Suprapubic skin (tissue), 4 donors: ENCODE results near the gene NDUFS2. TPM values are rescaled to one million over a fixed set of nuclear protein-coding genes. Genes with fewer than 3 reads are reported as not detected.

Experiments used
- DNase-seq, 2 donors: peaks; one replicate each; pipeline ENCODE4 v3.0.0-alpha.2; 2019; ENCODE audit warnings: low spot score in 2 of 2
- H3K27ac ChIP-seq: fragments of 200-600 bp; sonication (generic); one replicate; pipeline ENCODE4 v1.5.1; 2019
- H3K27me3 ChIP-seq: fragments of 200-600 bp; sonication (generic); one replicate; pipeline ENCODE4 v1.5.1; 2019
- H3K36me3 ChIP-seq: fragments of 200-600 bp; sonication (generic); one replicate; pipeline ENCODE4 v1.5.1; 2019
- H3K4me1 ChIP-seq: fragments of 200-600 bp; sonication (generic); one replicate; pipeline ENCODE4 v1.5.1; 2019
- H3K4me3 ChIP-seq: fragments of 200-600 bp; sonication (generic); one replicate; pipeline ENCODE4 v1.5.1; 2019; ENCODE audit warnings: mild to moderate bottlenecking
- H3K9me3 ChIP-seq: fragments of 200-600 bp; sonication (generic); one replicate; pipeline ENCODE4 v1.5.1; 2019
- CTCF ChIP-seq, 2 donors: fragments of 200-600 bp in 1 of 2; fragments of 450-650 bp in 1 of 2; sonication (generic) in 1 of 2; IDR thresholded peaks; one replicate each; pipeline ENCODE4 v1.5.1; 2016 to 2019; ENCODE audit warnings: antibody characterized with exemption in 2 of 2, mild to moderate bottlenecking in 1 of 2, moderate library complexity in 1 of 2
- EP300 ChIP-seq: sonication (generic); formaldehyde crosslinking; IDR thresholded peaks from one replicate; pipeline ENCODE4 v1.6.1; 2017; ENCODE audit warnings: antibody characterized with exemption
- POLR2A ChIP-seq, 2 donors: fragments of 450-650 bp; IDR thresholded peaks; one replicate each; pipeline ENCODE4 v1.6.1; 2017; ENCODE audit warnings: antibody characterized with exemption in 2 of 2, mild to moderate bottlenecking in 2 of 2, moderate library complexity in 2 of 2
- POLR2AphosphoS5 ChIP-seq, 3 donors: sonication (generic); formaldehyde crosslinking; IDR thresholded peaks; one replicate each; pipeline ENCODE4 v1.6.1; 2017; ENCODE audit warnings: antibody characterized with exemption in 3 of 3
- WGBS: methylation state at CpG from one replicate; pipeline ENCODE4 v1.1.5; 2018; 5-methylcytosine and 5-hydroxymethylcytosine counted together
- total RNA-seq, 4 donors: library from RNA; depleted of rRNA; stranded (reverse); fragments of >200 nt; gene quantifications; one replicate each; pipeline ENCODE4 v1.1.0, GENCODE V29; 2016

Gene NDUFS2
- total RNA-seq, 4 donors from 2014 or later: 99.1 to 132 (median 112) TPM

- no peak for DNase-seq
- WGBS: 70% methylated on average over 4 of the region's 22 CpGs
- TF ChIP-seq CTCF (IDR thresholded peaks at IDR 0.05): no peak
- Histone ChIP-seq H3K9me3 (no peaks in the 10 kb centered on the region), H3K36me3 (no peaks in the 10 kb centered on the region), H3K27ac (no peak overlapping the region), H3K4me3 (no peak overlapping the region), H3K4me1 (peaks cover 49% of the 10 kb centered on the region), H3K27me3 (no peaks in the 10 kb centered on the region)
Observed at GRCh38 chr1:161190962-161191521, 11.1 kb upstream of the NDUFS2 start.

- 74% methylated on average over 7 of the region's 8 CpGs for WGBS
- no peak overlapping the region for H3K27ac ChIP-seq
- no peak overlapping the region for H3K4me3 ChIP-seq
- DNase-seq: no peak
- no peaks in the 10 kb centered on the region for H3K36me3 ChIP-seq
- H3K9me3 ChIP-seq: no peaks in the 10 kb centered on the region
- H3K4me1 ChIP-seq: peaks cover 51% of the 10 kb centered on the region
- no peak for TF ChIP-seq POLR2AphosphoS5 (IDR thresholded peaks at IDR 0.05)
- no peak for TF ChIP-seq POLR2A (IDR thresholded peaks at IDR 0.05)
- TF ChIP-seq CTCF (IDR thresholded peaks at IDR 0.05): no peak
- no peak for TF ChIP-seq EP300
- no peaks in the 10 kb centered on the region for H3K27me3 ChIP-seq
Observed at GRCh38 chr1:161191971-161192370, 10.2 kb upstream of the NDUFS2 start.

- H3K9me3 ChIP-seq: no peaks in the 10 kb centered on the region
- peak; percentile 79 to 91 for TF ChIP-seq CTCF (IDR thresholded peaks at IDR 0.05)
- TF ChIP-seq POLR2AphosphoS5 (IDR thresholded peaks at IDR 0.05): no peak
- WGBS: 59% methylated on average over 15 of the region's 15 CpGs
- H3K36me3 ChIP-seq: no peaks in the 10 kb centered on the region
- no peak overlapping the region for H3K4me3 ChIP-seq
- no peaks in the 10 kb centered on the region for H3K27me3 ChIP-seq
- peaks cover 53% of the 10 kb centered on the region for H3K4me1 ChIP-seq
- no peak for DNase-seq
- H3K27ac ChIP-seq: no peak overlapping the region
Observed at GRCh38 chr1:161192476-161193465, 9.4 kb upstream of the NDUFS2 start.

- Histone ChIP-seq H3K36me3 (no peaks in the 10 kb centered on the region), H3K9me3 (no peaks in the 10 kb centered on the region), H3K4me3 (no peak overlapping the region), H3K4me1 (peaks cover 57% of the 10 kb centered on the region), H3K27me3 (no peaks in the 10 kb centered on the region), H3K27ac (no peak overlapping the region)
- no peak for DNase-seq
- 76% methylated on average over 11 of the region's 21 CpGs for WGBS
- TF ChIP-seq POLR2A (IDR thresholded peaks at IDR 0.05) (no peak), CTCF (IDR thresholded peaks at IDR 0.05) (no peak), EP300 (no peak), POLR2AphosphoS5 (IDR thresholded peaks at IDR 0.05) (no peak)
Observed at GRCh38 chr1:161193561-161194235, 8.5 kb upstream of the NDUFS2 start.

GRCh38 chr1:161195171-161195570 is 7.0 kb upstream of the NDUFS2 start:
- H3K27ac ChIP-seq: no peak overlapping the region
- H3K9me3 ChIP-seq: no peaks in the 10 kb centered on the region
- no peak overlapping the region for H3K4me3 ChIP-seq
- no peak for DNase-seq
- no peaks in the 10 kb centered on the region for H3K36me3 ChIP-seq
- H3K27me3 ChIP-seq: no peaks in the 10 kb centered on the region
- no peak for TF ChIP-seq CTCF (IDR thresholded peaks at IDR 0.05)
- TF ChIP-seq EP300: no peak
- TF ChIP-seq POLR2A (IDR thresholded peaks at IDR 0.05): no peak
- TF ChIP-seq POLR2AphosphoS5 (IDR thresholded peaks at IDR 0.05): no peak
- WGBS: 68% methylated on average over 4 of the region's 4 CpGs
- H3K4me1 ChIP-seq: peaks cover 69% of the 10 kb centered on the region
